SK-N-SH (cell line): ENCODE data around the gene LCE5A. TPM values are rescaled to one million over a fixed set of nuclear protein-coding genes. Genes with fewer than 3 reads are reported as not detected.

ENCODE experiments used
- CTCF ChIA-PET: fragments of 300-600, 350-600 bp; formaldehyde crosslinking; extraction: SDS; loops from one replicate; lab custom pipeline; 2021; lab: Yijun Ruan, JAX
- POLR2A ChIA-PET: fragments of 350-600 bp; sonication (Branson Sonifier 250); formaldehyde crosslinking; extraction: SDS; loops from one replicate; lab custom pipeline; 2020; ENCODE audit warnings: antibody characterized with exemption, inconsistent platforms; lab: Yijun Ruan, JAX
- DNase-seq: peaks from one replicate; pipeline ENCODE4 v3.0.0; 2012
- H2AFZ ChIP-seq: fragments of 200-600 bp; sonication (generic); 2 replicates; pipeline ENCODE4 v1.8.1; 2016; ENCODE audit warnings: antibody characterized with exemption, mild to moderate bottlenecking, low read depth
- H3F3A ChIP-seq: fragments of 200-600 bp; sonication (generic); replicated peaks from 2 replicates; pipeline ENCODE3; 2016; ENCODE audit warnings: antibody characterized with exemption, mild to moderate bottlenecking; ENCODE audit not compliant: insufficient read depth
- H3K27ac ChIP-seq, 2 experiments: fragments of 200-500 bp in 1 of 2; fragments of 200-600 bp in 1 of 2; sonication (Bioruptor generic) in 1 of 2; sonication (generic), shearing (Covaris generic) in 1 of 2; 2 replicates each; pipeline versions ENCODE4 v1.5.1 to v1.6.1; 2014 to 2016; ENCODE audit warnings: low read depth in 2 of 2, inconsistent platforms in 1 of 2, low read length in 1 of 2, mild to moderate bottlenecking in 1 of 2, mixed read lengths in 1 of 2
- H3K27me3 ChIP-seq: fragments of 200-600 bp; sonication (generic), shearing (Covaris generic); 2 replicates; pipeline ENCODE4 v1.6.1; 2016; ENCODE audit warnings: mixed run types; ENCODE audit not compliant: insufficient read depth
- H3K36me3 ChIP-seq, 2 experiments: fragments of 200-500 bp in 1 of 2; fragments of 200-600 bp in 1 of 2; sonication (Bioruptor generic) in 1 of 2; sonication (generic) in 1 of 2; replicated peaks in 1 of 2; 2 replicates each; pipeline versions ENCODE3 to v1.5.1; 2014 to 2016; ENCODE audit warnings: low read length in 1 of 2, mild to moderate bottlenecking in 1 of 2; ENCODE audit not compliant: insufficient read depth in 2 of 2, control insufficient read depth in 1 of 2
- H3K4me1 ChIP-seq, 2 experiments: fragments of 200-500 bp in 1 of 2; fragments of 200-600 bp in 1 of 2; sonication (Bioruptor generic) in 1 of 2; sonication (generic), shearing (Covaris generic) in 1 of 2; 2 replicates each; pipeline versions ENCODE4 v1.5.1 to v1.6.1; 2014 to 2016; ENCODE audit warnings: low read depth in 1 of 2, low read length in 1 of 2, mixed run types in 1 of 2; ENCODE audit not compliant: insufficient read depth in 2 of 2, control insufficient read depth in 1 of 2
- H3K4me2 ChIP-seq: fragments of 200-600 bp; sonication (generic), shearing (Covaris generic); 2 replicates; pipeline ENCODE4 v1.6.1; 2017; ENCODE audit warnings: mixed run types
- H3K4me3 ChIP-seq, 2 experiments: fragments of 200-500 bp in 1 of 2; fragments of 200-600 bp in 1 of 2; sonication (Bioruptor generic) in 1 of 2; sonication (generic), shearing (Covaris generic) in 1 of 2; 2 replicates each; pipeline versions ENCODE4 v1.5.1 to v1.8.1; 2014 to 2016; ENCODE audit warnings: low read depth in 2 of 2, inconsistent platforms in 1 of 2, low read length in 1 of 2, mild to moderate bottlenecking in 1 of 2, mixed read lengths in 1 of 2, moderate library complexity in 1 of 2
- H3K79me2 ChIP-seq: fragments of 200-600 bp; sonication (generic); 2 replicates; pipeline ENCODE4 v1.8.1; 2017; ENCODE audit warnings: mild to moderate bottlenecking; ENCODE audit not compliant: insufficient read depth
- H3K9ac ChIP-seq: fragments of 200-600 bp; sonication (generic); 2 replicates; pipeline ENCODE4 v1.6.1; 2017; ENCODE audit warnings: mixed run types
- H3K9me2 ChIP-seq: fragments of 200-600 bp; sonication (generic); 2 replicates; pipeline ENCODE4 v1.6.1; 2017; ENCODE audit warnings: mixed run types
- H3K9me3 ChIP-seq: fragments of 200-600 bp; sonication (generic); 2 replicates; pipeline ENCODE4 v1.6.1; 2017; ENCODE audit warnings: mixed run types, mild to moderate bottlenecking, moderate library complexity
- H4K20me1 ChIP-seq: fragments of 200-600 bp; sonication (generic); 2 replicates; pipeline ENCODE4 v1.6.1; 2017; ENCODE audit warnings: mild to moderate bottlenecking, mixed run types; ENCODE audit not compliant: insufficient read depth
- CHD2 ChIP-seq: fragments of 150-350 bp; IDR thresholded peaks from 2 replicates; pipeline ENCODE4 v1.6.1; 2018; ENCODE audit warnings: low read length; ENCODE audit not compliant: partially characterized antibody
- CTCF ChIP-seq: fragments of 200-600 bp; sonication (generic); IDR thresholded peaks from 2 replicates; pipeline ENCODE4 v1.6.1; 2017; ENCODE audit warnings: antibody characterized with exemption, mild to moderate bottlenecking, moderate library complexity
- ELF1 ChIP-seq: IDR thresholded peaks from 2 replicates; pipeline ENCODE4 v1.4.0; 2012
- EP300 ChIP-seq, 2 experiments: IDR thresholded peaks; 2 replicates each; pipeline versions ENCODE4 v1.4.0 to v1.6.1; 2012; ENCODE audit warnings: borderline replicate concordance in 1 of 2, low read depth in 1 of 2, low read length in 1 of 2
- FOSL2 ChIP-seq: IDR thresholded peaks from 2 replicates; pipeline ENCODE4 v1.4.0; 2012; ENCODE audit warnings: low read depth, mild to moderate bottlenecking, moderate library complexity, borderline replicate concordance
- FOXJ3 ChIP-seq: sonication (generic); formaldehyde crosslinking; IDR thresholded peaks from 2 replicates; pipeline ENCODE4 v1.5.1; 2020; ENCODE audit warnings: mild to moderate bottlenecking, missing genetic modification reagents
- GABPA ChIP-seq: IDR thresholded peaks from 2 replicates; pipeline ENCODE4 v1.4.0; 2012; ENCODE audit warnings: low read depth, mild to moderate bottlenecking
- MEF2A ChIP-seq: IDR thresholded peaks from 2 replicates; pipeline ENCODE4 v1.4.0; 2012; ENCODE audit warnings: low read depth, borderline replicate concordance
- NFIC ChIP-seq: IDR thresholded peaks from 2 replicates; pipeline ENCODE4 v1.4.0; 2012; ENCODE audit warnings: borderline replicate concordance
- RCOR1 ChIP-seq: fragments of 150-350 bp; IDR thresholded peaks from 2 replicates; pipeline ENCODE4 v1.6.1; 2017; ENCODE audit warnings: antibody characterized with exemption, low read length
- RFX5 ChIP-seq: IDR thresholded peaks from 2 replicates; pipeline ENCODE4 v1.6.1; 2012; ENCODE audit warnings: mild to moderate bottlenecking, improper control_type of control experiment, low read length
- SMC3 ChIP-seq: IDR thresholded peaks from 2 replicates; pipeline ENCODE4 v1.6.1; 2012; ENCODE audit warnings: low read depth, low read length, improper control_type of control experiment
- TEAD4 ChIP-seq: IDR thresholded peaks from 2 replicates; pipeline ENCODE4 v1.4.0; 2012; ENCODE audit warnings: mild to moderate bottlenecking, borderline replicate concordance; ENCODE audit not compliant: insufficient read depth
- WGBS: methylation state at CpG from one replicate; pipeline ENCODE4 v1.1.6; 2017; ENCODE audit warnings: low lambda C conversion rate; 5-methylcytosine and 5-hydroxymethylcytosine counted together
- polyA plus RNA-seq, 3 experiments: library from polyadenylated mRNA; depleted of rRNA; stranded (reverse); fragments of >200 nt; gene quantifications; 2 replicates each; pipeline ENCODE4 v1.2.3, GENCODE V29; 2012
- TF ChIP-seq, protein P1 (sequence below): fragments of 150-350 bp; IDR thresholded peaks from 2 replicates; pipeline ENCODE4 v1.6.1; 2016; ENCODE audit warnings: mild to moderate bottlenecking, low read depth, low read length
- TF ChIP-seq, protein P2 (sequence below): IDR thresholded peaks from 2 replicates; pipeline ENCODE4 v1.4.0; 2012; ENCODE audit warnings: low read depth, borderline replicate concordance

Gene LCE5A
- polyA plus RNA-seq, 1 of the 3 experiments (the other 2 are of a cell fraction): not detected

DNA sequence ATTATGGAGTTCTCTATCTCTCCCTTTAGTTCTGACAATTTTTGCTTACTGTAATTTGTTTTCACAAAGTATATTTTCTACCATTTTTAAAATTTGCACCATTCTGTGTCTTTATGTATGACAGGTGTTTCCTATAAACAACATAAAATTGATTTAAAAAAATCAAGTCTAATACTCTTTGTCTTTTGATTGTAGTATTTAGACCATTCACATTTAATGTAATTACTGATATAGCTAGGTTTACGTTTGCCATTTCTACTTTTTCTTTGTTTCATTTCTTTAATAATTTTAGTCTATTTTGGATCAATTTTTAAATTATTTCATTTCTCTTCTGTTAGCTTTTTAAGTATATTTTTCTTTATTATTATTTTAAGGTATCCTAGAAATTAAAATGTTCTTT is 44.4 kb upstream of the LCE5A start:
- Histone ChIP-seq H3K4me2 (no peak overlapping the region), H2AFZ (no peak overlapping the region), H3F3A (no peaks in the 10 kb centered on the region), H3K36me3 (no peaks in the 10 kb centered on the region), H3K9me2 (no peaks in the 10 kb centered on the region), H3K9ac (no peak overlapping the region)
- no peak for DNase-seq
- POLR2A ChIA-PET: no interaction called here
- TF ChIP-seq SMC3: no peak
- TF ChIP-seq EP300 (IDR thresholded peaks at IDR 0.05; ENCODE audit: borderline replicate concordance in 1 of 2, low read depth in 1 of 2, low read length in 1 of 2): no peak
- TF ChIP-seq, all 33 proteins: peak for 0
- H3K79me2 ChIP-seq: no peaks in the 10 kb centered on the region
- H4K20me1 ChIP-seq: no peaks in the 10 kb centered on the region
- H3K4me1 ChIP-seq: no peaks in the 10 kb centered on the region; a peak in 1 of 4 replicates
- 0 out of 2 replicates have a peak, but pooled peaks cover 5% of the 10 kb centered on the region for H3K27me3 ChIP-seq
- peaks cover 8% of the 10 kb centered on the region for H3K9me3 ChIP-seq
- no peak overlapping the region for H3K4me3 ChIP-seq
- 10% methylated on average over 1 of the region's 1 CpG for WGBS
- no peak overlapping the region for H3K27ac ChIP-seq
- CTCF ChIA-PET: no interaction called here

GRCh38 chr1:152473887-152474537 is 36.6 kb upstream of the LCE5A start:
- Histone ChIP-seq H3K4me2 (no peak overlapping the region), H3K36me3 (no peaks in the 10 kb centered on the region), H3K4me1 (no peaks in the 10 kb centered on the region), H3K4me3 (no peak overlapping the region), H3K79me2 (no peaks in the 10 kb centered on the region), H4K20me1 (no peaks in the 10 kb centered on the region), H3K9ac (no peak overlapping the region), H3K9me2 (no peaks in the 10 kb centered on the region), H3F3A (no peaks in the 10 kb centered on the region), H3K27me3 (0 out of 2 replicates have a peak, but pooled peaks cover 5% of the 10 kb centered on the region), H2AFZ (no peak overlapping the region), H3K9me3 (no peaks in the 10 kb centered on the region), H3K27ac (no peak overlapping the region)
- ChIA-PET POLR2A (no interaction called here), CTCF (no interaction called here)
- DNase-seq: no peak
- TF ChIP-seq NFIC (no peak), CTCF (no peak), TEAD4 (no peak), FOXJ3 (no peak), FOSL2 (no peak), MEF2A (no peak), GABPA (no peak), CHD2 (no peak), RFX5 (no peak), ELF1 (no peak), RCOR1 (no peak)
- TF ChIP-seq, protein P1, sequence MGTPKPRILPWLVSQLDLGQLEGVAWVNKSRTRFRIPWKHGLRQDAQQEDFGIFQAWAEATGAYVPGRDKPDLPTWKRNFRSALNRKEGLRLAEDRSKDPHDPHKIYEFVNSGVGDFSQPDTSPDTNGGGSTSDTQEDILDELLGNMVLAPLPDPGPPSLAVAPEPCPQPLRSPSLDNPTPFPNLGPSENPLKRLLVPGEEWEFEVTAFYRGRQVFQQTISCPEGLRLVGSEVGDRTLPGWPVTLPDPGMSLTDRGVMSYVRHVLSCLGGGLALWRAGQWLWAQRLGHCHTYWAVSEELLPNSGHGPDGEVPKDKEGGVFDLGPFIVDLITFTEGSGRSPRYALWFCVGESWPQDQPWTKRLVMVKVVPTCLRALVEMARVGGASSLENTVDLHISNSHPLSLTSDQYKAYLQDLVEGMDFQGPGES: no peak
- TF ChIP-seq, protein P2, sequence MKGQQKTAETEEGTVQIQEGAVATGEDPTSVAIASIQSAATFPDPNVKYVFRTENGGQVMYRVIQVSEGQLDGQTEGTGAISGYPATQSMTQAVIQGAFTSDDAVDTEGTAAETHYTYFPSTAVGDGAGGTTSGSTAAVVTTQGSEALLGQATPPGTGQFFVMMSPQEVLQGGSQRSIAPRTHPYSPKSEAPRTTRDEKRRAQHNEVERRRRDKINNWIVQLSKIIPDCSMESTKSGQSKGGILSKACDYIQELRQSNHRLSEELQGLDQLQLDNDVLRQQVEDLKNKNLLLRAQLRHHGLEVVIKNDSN: no peak
- WGBS: 3% methylated on average over 4 of the region's 4 CpGs
